Body of pancreas (tissue), 4 donors: ENCODE measurements around the gene GID8. TPM values are rescaled to one million over a fixed set of nuclear protein-coding genes. Genes with fewer than 3 reads are reported as not detected.
A peak's percentile ranks its signal among the peaks of the same experiment; 100 is the strongest.

Experiments
- ATAC-seq: fragments of 150-250 bp; one replicate; pipeline ENCODE4 v1.9.1; 2016
- DNase-seq, 4 donors: peaks; one replicate each; pipeline ENCODE4 v3.0.0-alpha.2; 2019
- H3K27ac ChIP-seq, 4 donors: fragments of 200-600 bp; sonication (generic); 1 replicate in 3 of 4; 2 replicates in 1 of 4; pipeline versions ENCODE4 v1.5.1 to v1.6.1; 2016 to 2019; ENCODE audit warnings: mild to moderate bottlenecking in 1 of 4, mixed read lengths in 1 of 4, moderate library complexity in 1 of 4
- H3K27me3 ChIP-seq, 2 donors: fragments of 200-600 bp; sonication (generic); one replicate each; pipeline ENCODE4 v1.6.0; 2016; ENCODE audit warnings: mild to moderate bottlenecking in 1 of 2
- H3K36me3 ChIP-seq, 2 donors: fragments of 200-600 bp; sonication (generic); replicated peaks in 1 of 2; 2 replicates each; pipeline ENCODE4 v1.5.1; 2016; ENCODE audit warnings: low read depth in 2 of 2; ENCODE audit not compliant: insufficient read depth in 1 of 2
- H3K4me1 ChIP-seq: fragments of 200-600 bp; sonication (generic); one replicate; pipeline ENCODE4 v1.6.0; 2016
- H3K4me3 ChIP-seq, 2 donors: fragments of 200-600 bp; sonication (generic); 1 replicate in 1 of 2; 2 replicates in 1 of 2; pipeline ENCODE4 v1.5.1; 2016 to 2019
- H3K9me3 ChIP-seq, 3 donors: fragments of 200-600 bp; sonication (generic); 1 replicate in 2 of 3; 2 replicates in 1 of 3; pipeline ENCODE4 v1.5.1; 2016
- POLR2A ChIP-seq, 3 donors: fragments of 450-650 bp; IDR thresholded peaks; one replicate each; pipeline ENCODE4 v1.6.1; 2016; ENCODE audit warnings: antibody characterized with exemption in 3 of 3, mild to moderate bottlenecking in 2 of 3
- WGBS, 2 donors: methylation state at CpG; one replicate each; pipeline ENCODE4 v1.1.5; 2017; 5-methylcytosine and 5-hydroxymethylcytosine counted together
- intact Hi-C: fragments of 100-400 bp; cut with DNase I; formaldehyde crosslinking; loops from one replicate; pipeline ENCODE4 v1.15.1; 2023
- total RNA-seq, 2 donors: library from RNA; depleted of rRNA; stranded (reverse); fragments of >200 nt; gene quantifications; one replicate each; pipeline ENCODE4 v1.1.0, GENCODE V29; 2016
- TF ChIP-seq, protein P1 (sequence below), 7 experiments: fragments of 450-650 bp in 4 of 7; fragments of 200-600 bp in 3 of 7; sonication (generic) in 3 of 7; IDR thresholded peaks; one replicate each; pipeline ENCODE4 v1.5.1; 2016 to 2019; ENCODE audit warnings: antibody characterized with exemption in 7 of 7

GID8 gene
- total RNA-seq, 2 donors from 2014 or later, result 26.2 to 29.7 TPM

DNA sequence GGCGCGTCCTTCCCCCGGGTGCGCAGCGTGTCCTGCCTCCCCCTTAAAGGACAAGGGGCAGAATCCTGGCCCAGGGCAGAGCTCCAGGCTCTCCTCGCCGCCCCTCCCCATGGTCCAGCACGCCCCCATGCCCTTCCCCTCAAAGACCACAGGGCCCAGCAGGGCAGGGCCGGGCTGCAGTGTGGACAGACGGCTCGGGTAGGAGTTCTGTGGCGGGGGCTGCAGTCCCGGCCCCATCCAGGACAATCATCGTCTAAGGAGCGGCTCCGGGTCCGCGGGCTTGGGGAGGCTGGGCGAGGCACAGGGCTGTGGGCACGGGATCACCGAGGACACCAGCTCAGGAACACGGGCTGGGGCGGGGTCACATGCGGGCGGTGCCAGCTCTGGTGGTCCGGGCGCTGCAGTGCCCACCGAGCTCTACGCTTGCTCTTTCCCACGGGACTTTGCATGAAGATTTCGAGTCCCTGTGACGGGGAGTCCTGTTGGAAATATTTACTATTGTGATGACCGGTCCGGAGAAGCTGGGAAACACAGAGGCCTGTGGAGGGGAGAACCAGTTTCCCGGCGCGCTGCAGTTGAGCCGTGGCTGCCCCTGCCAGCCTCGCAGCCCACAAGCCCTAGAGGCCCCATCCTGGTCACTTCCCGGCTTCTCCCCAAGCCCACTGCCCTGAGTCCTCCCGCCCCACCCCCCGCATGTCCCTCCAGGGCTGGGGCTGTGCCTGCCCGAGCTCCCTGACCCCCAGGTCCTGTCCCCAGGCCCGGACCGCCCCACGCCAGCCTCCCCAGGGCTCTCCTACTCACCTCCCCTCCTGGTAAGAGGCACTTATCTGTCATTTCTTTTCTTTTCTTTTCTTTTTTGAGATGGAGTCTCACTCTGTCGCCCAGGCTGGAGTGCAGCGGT, 35.1 kb downstream of the GID8 start:
- TF ChIP-seq POLR2A (IDR thresholded peaks at IDR 0.05), result no peak
- TF ChIP-seq, protein P1, sequence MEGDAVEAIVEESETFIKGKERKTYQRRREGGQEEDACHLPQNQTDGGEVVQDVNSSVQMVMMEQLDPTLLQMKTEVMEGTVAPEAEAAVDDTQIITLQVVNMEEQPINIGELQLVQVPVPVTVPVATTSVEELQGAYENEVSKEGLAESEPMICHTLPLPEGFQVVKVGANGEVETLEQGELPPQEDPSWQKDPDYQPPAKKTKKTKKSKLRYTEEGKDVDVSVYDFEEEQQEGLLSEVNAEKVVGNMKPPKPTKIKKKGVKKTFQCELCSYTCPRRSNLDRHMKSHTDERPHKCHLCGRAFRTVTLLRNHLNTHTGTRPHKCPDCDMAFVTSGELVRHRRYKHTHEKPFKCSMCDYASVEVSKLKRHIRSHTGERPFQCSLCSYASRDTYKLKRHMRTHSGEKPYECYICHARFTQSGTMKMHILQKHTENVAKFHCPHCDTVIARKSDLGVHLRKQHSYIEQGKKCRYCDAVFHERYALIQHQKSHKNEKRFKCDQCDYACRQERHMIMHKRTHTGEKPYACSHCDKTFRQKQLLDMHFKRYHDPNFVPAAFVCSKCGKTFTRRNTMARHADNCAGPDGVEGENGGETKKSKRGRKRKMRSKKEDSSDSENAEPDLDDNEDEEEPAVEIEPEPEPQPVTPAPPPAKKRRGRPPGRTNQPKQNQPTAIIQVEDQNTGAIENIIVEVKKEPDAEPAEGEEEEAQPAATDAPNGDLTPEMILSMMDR (IDR thresholded peaks at IDR 0.05), result no peak
- H3K36me3 ChIP-seq, result no peaks in the 10 kb centered on the region
- no peak overlapping the region for H3K4me3 ChIP-seq
- WGBS, 2 donors, result 19 to 37% methylated on average over 18 to 42 of the region's 48 CpGs
- intact Hi-C loops, result no loop called here
- no peaks in the 10 kb centered on the region for H3K9me3 ChIP-seq
- ATAC-seq (peak; percentile 21), DNase-seq (no peak)
- peaks cover 0 to 25% of the 10 kb centered on the region in 2 donors for H3K27me3 ChIP-seq
- no peak overlapping the region for H3K27ac ChIP-seq
- peaks cover 9% of the 10 kb centered on the region for H3K4me1 ChIP-seq

DNA sequence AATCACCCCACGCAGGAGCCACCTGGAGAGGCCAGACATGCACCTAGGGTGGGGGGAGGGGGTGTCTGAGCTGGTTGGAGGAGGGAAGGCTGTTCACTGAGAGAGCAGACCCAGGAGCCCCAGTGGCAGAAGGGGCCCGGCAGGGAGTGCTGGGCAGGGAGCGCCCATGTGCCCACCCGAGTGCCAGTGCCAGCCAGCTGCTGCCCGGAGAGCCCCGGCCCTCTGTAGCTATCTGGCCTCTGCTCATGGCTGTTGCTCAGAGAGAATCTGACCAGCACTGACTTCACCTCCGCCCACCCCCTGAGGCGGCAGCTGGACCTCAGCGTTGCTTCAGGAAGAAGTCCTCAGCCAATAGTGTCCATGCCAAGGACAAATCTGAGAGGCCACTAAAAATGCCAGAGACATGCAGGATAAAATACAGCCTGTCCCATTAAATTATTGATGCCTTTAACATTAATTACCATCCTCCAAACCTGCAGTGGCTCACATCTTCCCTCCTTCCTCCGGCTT, 37.4 kb downstream of the GID8 start:
- no peak overlapping the region for H3K27ac ChIP-seq
- TF ChIP-seq POLR2A (IDR thresholded peaks at IDR 0.05), result no peak
- TF ChIP-seq, protein P1 (IDR thresholded peaks at IDR 0.05), result no peak
- intact Hi-C loops, result no loop called here
- 49% methylated on average over 5 to 10 of the region's 10 CpGs for WGBS, 2 donors
- peaks cover 9% of the 10 kb centered on the region for H3K4me1 ChIP-seq
- H3K27me3 ChIP-seq, result peaks cover 0 to 25% of the 10 kb centered on the region in 2 donors
- H3K9me3 ChIP-seq, result no peaks in the 10 kb centered on the region
- no peaks in the 10 kb centered on the region for H3K36me3 ChIP-seq
- no peak for DNase-seq
- no peak overlapping the region for H3K4me3 ChIP-seq
- no peak for ATAC-seq

DNA sequence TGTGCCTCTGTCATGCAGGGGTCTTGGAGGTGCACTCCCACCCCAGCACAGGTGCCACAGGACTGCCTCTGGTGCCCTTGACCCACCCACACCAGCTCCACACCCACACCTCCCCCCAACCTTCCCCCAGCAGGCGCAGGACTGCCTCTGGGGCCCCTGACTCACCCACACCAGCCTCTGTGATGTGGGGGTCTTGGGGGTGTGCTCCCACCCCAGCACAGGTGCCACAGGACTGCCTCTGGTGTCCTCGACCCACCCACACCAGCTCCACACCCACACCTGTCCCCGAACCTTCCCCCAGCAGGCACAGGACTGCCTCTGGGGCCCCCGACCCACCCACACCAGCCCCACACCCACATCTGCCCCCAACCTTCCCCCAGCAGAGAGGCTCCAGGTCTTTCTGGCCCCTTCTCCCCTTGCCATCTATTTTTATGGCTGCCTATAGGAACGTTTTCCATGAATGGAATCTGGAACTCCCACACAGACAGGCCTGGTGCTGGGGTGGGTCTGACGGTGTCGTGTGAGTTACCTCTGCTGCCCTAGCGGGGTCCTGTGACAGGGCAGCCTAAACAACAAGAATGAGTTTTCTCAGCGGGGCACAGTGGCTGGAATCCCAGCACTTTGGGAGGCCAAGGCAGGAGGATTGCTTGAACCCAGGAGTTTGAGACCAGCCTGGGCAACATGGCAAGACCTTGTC, 38.0 kb downstream of the GID8 start:
- no peak for TF ChIP-seq POLR2A (IDR thresholded peaks at IDR 0.05)
- TF ChIP-seq, protein P1 (IDR thresholded peaks at IDR 0.05), result no peak
- WGBS, 2 donors, result 36 to 42% methylated on average over 3 to 6 of the region's 9 CpGs
- intact Hi-C loops, result no loop called here
- Histone ChIP-seq H3K36me3 (no peaks in the 10 kb centered on the region), H3K9me3 (no peaks in the 10 kb centered on the region), H3K27ac (no peak overlapping the region), H3K4me3 (no peak overlapping the region), H3K27me3 (peaks cover 0 to 25% of the 10 kb centered on the region in 2 donors), H3K4me1 (peaks cover 9% of the 10 kb centered on the region)
- ATAC-seq, result no peak
- no peak for DNase-seq

DNA sequence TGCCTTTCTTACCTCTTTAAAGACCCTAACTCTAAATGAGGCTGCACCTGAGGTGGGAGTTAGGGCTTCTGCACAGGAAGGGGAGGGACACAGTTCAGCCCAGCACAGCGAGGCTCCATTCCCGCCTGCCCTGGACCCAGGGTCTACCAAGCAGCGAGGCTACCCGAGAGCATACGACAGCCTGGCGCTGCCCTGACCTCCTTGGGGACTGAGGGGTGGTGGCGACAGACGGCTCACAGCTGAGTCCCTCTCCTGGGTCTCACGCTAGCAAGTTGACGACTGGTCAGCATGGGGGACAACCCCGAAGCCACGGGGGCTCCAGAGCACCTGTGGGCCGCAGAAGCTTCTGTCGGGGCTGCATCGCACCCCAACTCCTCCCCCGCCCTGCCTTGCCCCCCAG, 38.9 kb downstream of the GID8 start:
- Histone ChIP-seq H3K9me3 (no peaks in the 10 kb centered on the region), H3K4me3 (no peak overlapping the region), H3K27me3 (peaks cover 0 to 25% of the 10 kb centered on the region in 2 donors), H3K27ac (no peak overlapping the region), H3K4me1 (peaks cover 9% of the 10 kb centered on the region), H3K36me3 (no peaks in the 10 kb centered on the region)
- intact Hi-C loops, result no loop called here
- DNase-seq (no peak), ATAC-seq (no peak)
- WGBS, 2 donors, result 56 to 77% methylated on average over 11 to 16 of the region's 16 CpGs
- no peak for TF ChIP-seq POLR2A (IDR thresholded peaks at IDR 0.05)
- TF ChIP-seq, protein P1 (IDR thresholded peaks at IDR 0.05), result no peak
